Measurements from ENCODE around the gene SCARB1. TPM values are rescaled to one million over a fixed set of nuclear protein-coding genes. Genes with fewer than 3 reads are reported as not detected.
"Not testable (repeated sequence)": the region's sequence is repeated elsewhere in the genome, so short reads cannot be mapped to it uniquely, and the experiment has no call there.

SCARB1 gene, protein sequence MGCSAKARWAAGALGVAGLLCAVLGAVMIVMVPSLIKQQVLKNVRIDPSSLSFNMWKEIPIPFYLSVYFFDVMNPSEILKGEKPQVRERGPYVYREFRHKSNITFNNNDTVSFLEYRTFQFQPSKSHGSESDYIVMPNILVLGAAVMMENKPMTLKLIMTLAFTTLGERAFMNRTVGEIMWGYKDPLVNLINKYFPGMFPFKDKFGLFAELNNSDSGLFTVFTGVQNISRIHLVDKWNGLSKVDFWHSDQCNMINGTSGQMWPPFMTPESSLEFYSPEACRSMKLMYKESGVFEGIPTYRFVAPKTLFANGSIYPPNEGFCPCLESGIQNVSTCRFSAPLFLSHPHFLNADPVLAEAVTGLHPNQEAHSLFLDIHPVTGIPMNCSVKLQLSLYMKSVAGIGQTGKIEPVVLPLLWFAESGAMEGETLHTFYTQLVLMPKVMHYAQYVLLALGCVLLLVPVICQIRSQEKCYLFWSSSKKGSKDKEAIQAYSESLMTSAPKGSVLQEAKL
- 5.2 TPM for total RNA-seq

DNA sequence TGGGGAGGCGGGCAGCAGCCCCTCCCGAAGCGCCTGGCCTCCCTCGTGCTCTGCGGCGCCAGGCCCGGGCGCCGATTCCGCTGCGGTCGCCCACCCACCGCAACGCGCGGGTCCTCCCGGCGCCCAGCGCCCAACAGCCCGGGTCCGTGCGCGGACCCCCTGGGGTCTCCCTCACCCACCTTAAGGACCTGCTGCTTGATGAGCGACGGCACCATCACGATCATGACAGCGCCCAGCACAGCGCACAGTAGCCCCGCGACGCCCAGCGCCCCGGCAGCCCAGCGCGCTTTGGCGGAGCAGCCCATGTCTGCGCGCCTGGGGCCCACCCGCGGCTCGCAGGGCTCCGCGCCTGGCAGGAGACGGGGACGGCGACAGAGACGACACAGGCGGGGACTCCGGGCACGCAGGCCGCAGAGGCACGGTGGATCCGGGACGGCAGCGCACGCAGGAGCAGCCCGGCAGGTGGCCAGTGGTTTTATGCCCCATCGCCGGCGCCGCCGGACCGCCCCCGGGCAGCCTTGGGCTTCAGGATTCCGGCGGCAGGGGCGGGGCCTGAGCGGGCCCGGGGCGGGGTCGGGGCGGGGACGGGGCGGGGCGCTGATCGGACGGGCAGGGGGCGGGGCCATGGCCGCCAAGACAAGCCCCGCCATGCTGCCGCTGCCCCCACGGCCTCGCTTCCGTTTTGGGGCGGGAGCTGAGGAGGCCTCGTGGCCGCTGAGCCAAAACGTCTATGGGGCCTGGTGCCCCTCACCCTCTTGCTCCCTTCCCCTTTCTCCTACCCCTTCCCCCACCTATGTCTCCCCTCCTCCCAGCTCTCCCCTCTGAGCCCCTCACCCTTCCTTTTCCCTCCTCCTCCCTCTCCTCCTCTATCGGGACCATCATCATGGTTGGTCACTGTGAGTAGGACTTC lies at the start of gene SCARB1:
TSS of gene SCARB1 (minus strand) at position 449 of the 910 bp plus-strand sequence. CDS start at position 305, 144 bp downstream.
- H3K9me3 ChIP-seq (ENCODE audit: control insufficient read depth in 3 of 3, low read length in 3 of 3) = no peaks in the 10 kb centered on the region
- H3K36me3 ChIP-seq (ENCODE audit: control insufficient read depth in 3 of 3, insufficient read depth in 3 of 3, low read length in 3 of 3) = peaks cover 0 to 2% (median 0%) of the 10 kb centered on the region in 3 donors
- H3K9ac ChIP-seq (ENCODE audit: low read depth in 1 of 3, low read length in 3 of 3) = peak within 1 kb of the TSS; percentile 82 to 90 (median 86)
- peak within 1 kb of the TSS; percentile 73 to 82 (median 79) for H3K4me3 ChIP-seq (ENCODE audit: low read length in 3 of 3)
- peak within 1 kb of the TSS; percentile 59 for H3K27ac ChIP-seq (ENCODE audit: low read depth, low read length)
- peaks cover 11 to 24% (median 19%) of the 10 kb centered on the region in 3 donors for H3K4me1 ChIP-seq (ENCODE audit: control insufficient read depth in 3 of 3, insufficient read depth in 3 of 3, low read length in 3 of 3)
- H3K27me3 ChIP-seq (ENCODE audit: control insufficient read depth in 3 of 3, insufficient read depth in 3 of 3, low read length in 3 of 3) = no peaks in the 10 kb centered on the region

DNA sequence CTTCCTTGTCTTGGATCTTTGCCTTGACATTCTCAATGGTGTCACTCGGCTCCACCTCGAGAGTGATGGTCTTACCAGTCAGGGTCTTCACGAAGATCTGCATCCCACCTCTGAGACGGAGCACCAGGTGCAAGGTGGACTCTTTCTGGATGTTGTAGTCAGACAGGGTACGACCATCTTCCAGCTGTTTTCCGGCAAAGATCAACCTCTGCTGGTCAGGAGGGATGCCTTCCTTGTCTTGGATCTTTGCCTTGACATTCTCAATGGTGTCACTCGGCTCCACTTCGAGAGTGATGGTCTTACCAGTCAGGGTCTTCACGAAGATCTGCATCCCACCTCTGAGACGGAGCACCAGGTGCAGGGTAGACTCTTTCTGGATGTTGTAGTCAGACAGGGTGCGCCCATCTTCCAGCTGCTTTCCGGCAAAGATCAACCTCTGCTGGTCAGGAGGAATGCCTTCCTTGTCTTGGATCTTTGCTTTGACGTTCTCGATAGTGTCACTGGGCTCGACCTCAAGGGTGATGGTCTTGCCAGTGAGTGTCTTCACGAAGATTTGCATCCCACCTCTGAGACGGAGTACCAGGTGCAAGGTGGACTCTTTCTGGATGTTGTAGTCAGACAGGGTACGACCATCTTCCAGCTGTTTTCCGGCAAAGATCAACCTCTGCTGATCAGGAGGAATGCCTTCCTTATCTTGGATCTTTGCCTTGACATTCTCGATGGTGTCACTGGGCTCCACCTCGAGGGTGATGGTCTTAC lies 49.0 kb upstream of the SCARB1 start:
- not testable (repeated sequence) for H3K9me3 ChIP-seq (ENCODE audit: control insufficient read depth in 3 of 3, low read length in 3 of 3); H3K27ac ChIP-seq (ENCODE audit: low read depth, low read length); H3K27me3 ChIP-seq (ENCODE audit: control insufficient read depth in 3 of 3, insufficient read depth in 3 of 3, low read length in 3 of 3)
- peaks cover 23% of the 10 kb centered on the region in 3 donors for H3K36me3 ChIP-seq (ENCODE audit: control insufficient read depth in 3 of 3, insufficient read depth in 3 of 3, low read length in 3 of 3)
- peak overlapping the region; percentile 93 to 99 (median 98) for H3K4me3 ChIP-seq (ENCODE audit: low read length in 3 of 3)
- H3K9ac ChIP-seq (ENCODE audit: low read depth in 1 of 3, low read length in 3 of 3) = peak overlapping the region in 1 of 3 donors; percentile 28
- peaks cover 36 to 44% (median 38%) of the 10 kb centered on the region in 3 donors for H3K4me1 ChIP-seq (ENCODE audit: control insufficient read depth in 3 of 3, insufficient read depth in 3 of 3, low read length in 3 of 3)

DNA sequence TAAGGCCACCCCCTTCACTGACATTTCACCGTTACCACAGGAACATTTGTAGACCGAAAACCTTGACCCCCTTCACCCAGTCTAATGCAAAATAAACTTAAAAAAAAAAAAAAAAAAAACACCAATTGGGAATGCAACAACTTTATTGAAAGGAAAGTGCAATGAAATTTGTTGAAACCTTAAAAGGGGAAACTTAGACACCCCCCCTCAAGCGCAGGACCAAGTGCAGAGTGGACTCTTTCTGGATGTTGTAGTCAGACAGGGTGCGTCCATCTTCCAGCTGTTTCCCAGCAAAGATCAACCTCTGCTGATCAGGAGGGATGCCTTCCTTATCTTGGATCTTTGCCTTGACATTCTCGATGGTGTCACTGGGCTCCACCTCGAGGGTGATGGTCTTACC lies 47.9 kb upstream of the SCARB1 start:
- Histone ChIP-seq H3K27ac (ENCODE audit: low read depth, low read length) (peak overlapping the region; percentile 10), H3K9ac (ENCODE audit: low read depth in 1 of 3, low read length in 3 of 3) (peak overlapping the region; percentile 61 to 74 (median 66)), H3K36me3 (ENCODE audit: control insufficient read depth in 3 of 3, insufficient read depth in 3 of 3, low read length in 3 of 3) (peaks cover 23% of the 10 kb centered on the region in 3 donors), H3K4me3 (ENCODE audit: low read length in 3 of 3) (peak overlapping the region; percentile 59 to 71 (median 65)), H3K4me1 (ENCODE audit: control insufficient read depth in 3 of 3, insufficient read depth in 3 of 3, low read length in 3 of 3) (peaks cover 27 to 38% (median 32%) of the 10 kb centered on the region in 3 donors)
- not testable (repeated sequence) for H3K9me3 ChIP-seq (ENCODE audit: control insufficient read depth in 3 of 3, low read length in 3 of 3); H3K27me3 ChIP-seq (ENCODE audit: control insufficient read depth in 3 of 3, insufficient read depth in 3 of 3, low read length in 3 of 3)

DNA sequence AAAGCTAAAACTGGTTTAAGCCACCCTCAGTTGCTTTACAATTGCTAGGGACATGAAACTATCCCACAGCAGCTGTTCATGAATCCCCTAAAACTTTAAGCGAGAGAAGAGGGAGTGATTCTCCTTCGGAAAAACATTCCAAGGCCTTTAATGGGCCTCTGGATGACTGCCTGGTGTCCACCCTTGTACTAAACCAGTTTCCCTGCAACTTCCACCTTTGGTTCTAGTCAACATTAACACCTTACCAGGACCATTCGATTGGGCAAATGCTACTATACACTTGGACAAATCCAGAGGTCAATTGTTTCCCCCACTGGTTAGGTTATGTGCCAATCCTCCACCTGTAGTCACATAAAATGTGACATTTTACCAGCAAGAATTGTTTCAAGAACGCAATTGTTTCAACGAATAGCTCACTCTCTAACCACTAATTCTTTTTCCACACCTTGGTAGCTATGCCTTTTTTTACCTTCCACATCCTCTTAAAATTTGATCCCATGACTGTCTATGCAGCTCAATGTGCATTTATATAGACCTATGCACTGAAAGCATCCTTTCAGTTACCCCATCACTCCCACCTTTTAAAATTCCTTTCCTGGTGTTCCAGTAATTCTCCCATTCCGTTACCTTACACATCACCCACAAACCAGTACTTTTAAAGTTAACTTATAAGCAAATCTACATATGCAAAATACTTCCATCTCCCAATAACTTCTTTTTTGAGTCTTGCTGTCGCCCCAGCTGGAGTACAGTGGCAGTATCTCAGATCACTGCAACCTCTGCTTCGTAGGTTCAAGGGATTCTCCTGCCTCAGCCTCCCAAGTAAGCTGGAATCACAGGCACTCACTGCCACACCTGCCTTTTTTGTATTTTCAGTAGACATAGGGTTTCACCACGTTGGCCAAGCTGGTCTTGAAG lies 47.2 kb upstream of the SCARB1 start:
- Histone ChIP-seq H3K36me3 (ENCODE audit: control insufficient read depth in 3 of 3, insufficient read depth in 3 of 3, low read length in 3 of 3) (peaks cover 23% of the 10 kb centered on the region in 3 donors), H3K9me3 (ENCODE audit: control insufficient read depth in 3 of 3, low read length in 3 of 3) (no peaks in the 10 kb centered on the region), H3K27me3 (ENCODE audit: control insufficient read depth in 3 of 3, insufficient read depth in 3 of 3, low read length in 3 of 3) (no peaks in the 10 kb centered on the region), H3K27ac (ENCODE audit: low read depth, low read length) (peak overlapping the region; percentile 10), H3K4me1 (ENCODE audit: control insufficient read depth in 3 of 3, insufficient read depth in 3 of 3, low read length in 3 of 3) (peaks cover 22 to 33% (median 32%) of the 10 kb centered on the region in 3 donors), H3K4me3 (ENCODE audit: low read length in 3 of 3) (peak overlapping the region; percentile 59 to 71 (median 65)), H3K9ac (ENCODE audit: low read depth in 1 of 3, low read length in 3 of 3) (peak overlapping the region; percentile 61 to 74 (median 66))

DNA sequence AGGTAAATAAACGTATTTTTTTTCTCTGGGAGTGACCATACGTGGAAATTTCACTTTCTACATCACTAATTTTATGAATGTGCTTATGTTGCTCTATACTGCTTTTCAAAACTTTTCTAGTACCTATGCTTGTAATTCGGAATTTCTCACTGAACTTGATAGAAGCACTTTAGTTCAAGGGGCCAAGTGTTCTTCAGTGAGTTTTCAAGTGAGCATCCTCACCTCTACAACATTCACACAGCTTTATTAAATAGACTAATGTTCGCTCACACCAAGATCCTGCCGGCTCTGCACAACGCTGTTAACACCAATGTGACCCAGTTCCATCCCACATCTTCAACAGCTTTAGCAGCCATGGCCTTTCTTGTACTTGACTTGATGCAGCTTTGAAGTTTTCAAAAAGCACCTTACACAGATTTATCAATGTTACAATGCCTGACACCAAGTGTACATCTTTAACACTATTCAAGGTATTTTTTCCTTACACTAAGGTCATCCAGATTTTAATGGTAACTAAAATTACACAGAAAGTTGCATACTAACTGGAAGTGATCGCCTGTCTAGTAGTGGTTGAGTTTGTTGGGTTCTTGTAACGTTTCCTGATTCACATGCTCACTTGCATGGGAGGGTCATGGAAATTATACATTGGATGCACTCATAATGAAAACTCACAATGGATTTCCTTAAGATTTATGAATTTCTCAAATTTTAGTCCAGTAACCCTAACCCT lies 46.3 kb upstream of the SCARB1 start:
- Histone ChIP-seq H3K4me3 (ENCODE audit: low read length in 3 of 3) (peak overlapping the region in 1 of 3 donors; percentile 71), H3K4me1 (ENCODE audit: control insufficient read depth in 3 of 3, insufficient read depth in 3 of 3, low read length in 3 of 3) (peaks cover 22 to 34% (median 27%) of the 10 kb centered on the region in 3 donors), H3K27me3 (ENCODE audit: control insufficient read depth in 3 of 3, insufficient read depth in 3 of 3, low read length in 3 of 3) (no peaks in the 10 kb centered on the region), H3K27ac (ENCODE audit: low read depth, low read length) (peak overlapping the region; percentile 10), H3K9me3 (ENCODE audit: control insufficient read depth in 3 of 3, low read length in 3 of 3) (no peaks in the 10 kb centered on the region), H3K36me3 (ENCODE audit: control insufficient read depth in 3 of 3, insufficient read depth in 3 of 3, low read length in 3 of 3) (peaks cover 23% of the 10 kb centered on the region in 3 donors), H3K9ac (ENCODE audit: low read depth in 1 of 3, low read length in 3 of 3) (peak overlapping the region in 1 of 3 donors; percentile 74)

DNA sequence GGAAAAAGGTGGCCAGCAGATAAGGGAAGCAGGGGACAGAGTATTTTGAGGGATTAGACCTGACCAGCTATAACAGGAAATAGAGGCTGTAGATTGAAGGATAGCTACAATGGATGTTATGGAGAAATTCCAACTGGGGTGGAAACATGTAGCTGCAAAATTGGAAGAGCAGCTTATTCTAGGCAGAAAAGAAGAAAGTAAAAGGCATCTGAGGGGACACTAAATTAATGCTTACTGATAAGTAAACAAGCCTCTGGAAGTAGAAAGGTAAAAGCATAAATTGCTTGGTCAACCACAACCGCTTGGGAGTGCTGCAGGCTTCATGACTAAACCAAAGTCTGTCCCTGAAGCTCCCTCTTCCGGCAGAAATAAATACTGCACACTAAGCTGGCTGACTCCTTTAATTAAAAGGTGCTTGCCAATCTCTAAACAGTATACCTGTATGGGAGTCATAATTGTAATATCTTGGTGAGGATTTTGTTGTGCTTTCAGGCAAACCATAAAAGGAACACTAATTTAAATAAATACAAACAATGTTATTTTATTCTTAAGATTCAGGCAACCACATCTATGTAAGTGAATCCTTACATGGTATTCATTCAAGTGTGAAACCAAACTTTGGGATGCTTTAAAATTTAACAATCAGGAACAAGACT lies 43.1 kb upstream of the SCARB1 start:
- Histone ChIP-seq H3K27me3 (ENCODE audit: control insufficient read depth in 3 of 3, insufficient read depth in 3 of 3, low read length in 3 of 3) (no peaks in the 10 kb centered on the region), H3K9me3 (ENCODE audit: control insufficient read depth in 3 of 3, low read length in 3 of 3) (no peaks in the 10 kb centered on the region), H3K9ac (ENCODE audit: low read depth in 1 of 3, low read length in 3 of 3) (no peak overlapping the region), H3K27ac (ENCODE audit: low read depth, low read length) (peak overlapping the region; percentile 3), H3K36me3 (ENCODE audit: control insufficient read depth in 3 of 3, insufficient read depth in 3 of 3, low read length in 3 of 3) (peaks cover 7 to 13% (median 7%) of the 10 kb centered on the region in 3 donors), H3K4me3 (ENCODE audit: low read length in 3 of 3) (no peak overlapping the region), H3K4me1 (ENCODE audit: control insufficient read depth in 3 of 3, insufficient read depth in 3 of 3, low read length in 3 of 3) (peaks cover 20 to 34% (median 26%) of the 10 kb centered on the region in 3 donors)

DNA sequence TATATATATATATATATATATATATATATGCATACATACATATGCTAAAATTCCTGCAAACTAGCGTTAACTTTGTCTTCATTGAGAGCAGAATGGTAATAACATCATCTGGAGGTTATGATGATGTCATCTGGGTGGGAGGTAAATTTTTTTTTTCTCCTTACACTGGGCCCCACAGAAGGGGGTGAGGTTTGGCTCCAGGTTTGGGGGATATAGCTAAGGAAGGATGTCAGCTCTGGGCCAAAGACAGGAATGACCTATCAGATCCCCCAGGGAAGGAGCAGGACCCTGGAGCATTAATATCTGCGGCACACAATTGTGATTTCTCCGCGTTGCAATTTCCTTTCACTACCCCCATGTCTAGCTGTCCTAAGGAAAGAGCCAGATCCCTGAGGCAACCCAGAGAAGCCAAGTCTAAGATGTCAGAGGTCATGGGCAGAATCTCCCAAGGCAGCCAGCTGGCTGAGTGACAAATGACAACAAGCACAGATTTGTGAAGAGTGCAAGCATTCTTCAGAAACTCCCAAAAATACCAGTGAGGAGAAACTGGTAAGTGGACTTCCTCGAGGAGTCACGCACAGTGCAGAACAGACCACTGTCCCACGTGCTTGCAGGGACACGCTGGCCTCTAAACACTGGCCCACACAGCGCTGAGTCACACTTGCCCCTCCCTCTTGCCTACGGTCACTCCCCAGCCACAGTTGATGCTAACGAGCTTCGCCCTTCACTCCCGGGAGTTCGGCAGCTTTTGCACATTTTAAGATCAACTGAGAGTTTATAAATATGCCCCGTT lies 40.8 kb upstream of the SCARB1 start:
- H3K9ac ChIP-seq (ENCODE audit: low read depth in 1 of 3, low read length in 3 of 3) = peak overlapping the region in 2 of 3 donors; percentile 11 to 68
- peak overlapping the region; percentile 40 to 61 (median 54) for H3K4me3 ChIP-seq (ENCODE audit: low read length in 3 of 3)
- H3K4me1 ChIP-seq (ENCODE audit: control insufficient read depth in 3 of 3, insufficient read depth in 3 of 3, low read length in 3 of 3) = peaks cover 5 to 24% (median 8%) of the 10 kb centered on the region in 3 donors
- H3K27ac ChIP-seq (ENCODE audit: low read depth, low read length) = peak overlapping the region; percentile 72
- no peaks in the 10 kb centered on the region for H3K9me3 ChIP-seq (ENCODE audit: control insufficient read depth in 3 of 3, low read length in 3 of 3)
- no peaks in the 10 kb centered on the region for H3K36me3 ChIP-seq (ENCODE audit: control insufficient read depth in 3 of 3, insufficient read depth in 3 of 3, low read length in 3 of 3)
- no peaks in the 10 kb centered on the region for H3K27me3 ChIP-seq (ENCODE audit: control insufficient read depth in 3 of 3, insufficient read depth in 3 of 3, low read length in 3 of 3)
